ENCODE data around the gene SLC25A4. TPM values are rescaled to one million over a fixed set of nuclear protein-coding genes. Genes with fewer than 3 reads are reported as not detected.

Gene SLC25A4
- total RNA-seq, 3 donors from 2014 or later (not counting 1 experiment from before 2014, with no cell fraction given), result 5.6 to 8.2 (median 7.5) TPM

DNA sequence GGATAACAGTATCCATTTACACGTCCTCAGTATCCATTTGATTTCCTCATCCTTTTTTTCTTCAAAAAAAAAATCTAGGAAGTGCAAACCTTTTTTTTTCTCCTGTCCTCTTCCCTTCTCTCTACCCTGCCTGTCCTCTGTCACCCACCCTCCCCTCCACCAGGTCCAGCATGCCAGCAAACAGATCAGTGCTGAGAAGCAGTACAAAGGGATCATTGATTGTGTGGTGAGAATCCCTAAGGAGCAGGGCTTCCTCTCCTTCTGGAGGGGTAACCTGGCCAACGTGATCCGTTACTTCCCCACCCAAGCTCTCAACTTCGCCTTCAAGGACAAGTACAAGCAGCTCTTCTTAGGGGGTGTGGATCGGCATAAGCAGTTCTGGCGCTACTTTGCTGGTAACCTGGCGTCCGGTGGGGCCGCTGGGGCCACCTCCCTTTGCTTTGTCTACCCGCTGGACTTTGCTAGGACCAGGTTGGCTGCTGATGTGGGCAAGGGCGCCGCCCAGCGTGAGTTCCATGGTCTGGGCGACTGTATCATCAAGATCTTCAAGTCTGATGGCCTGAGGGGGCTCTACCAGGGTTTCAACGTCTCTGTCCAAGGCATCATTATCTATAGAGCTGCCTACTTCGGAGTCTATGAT, 1.7 kb downstream of the SLC25A4 start:
- Histone ChIP-seq H3K9me3 (ENCODE audit: control insufficient read depth, insufficient read depth, low read length) (no peaks in the 10 kb centered on the region), H3K4me3 (ENCODE audit: low read length) (no peak overlapping the region), H3K4me1 (ENCODE audit: control insufficient read depth, insufficient read depth, low read length) (peaks cover 14% of the 10 kb centered on the region), H3K27me3 (ENCODE audit: control insufficient read depth, insufficient read depth, low read length) (no peaks in the 10 kb centered on the region), H3K36me3 (ENCODE audit: control insufficient read depth, insufficient read depth, low read length) (no peaks in the 10 kb centered on the region), H3K27ac (ENCODE audit: low read length) (no peak overlapping the region)
- Mint-ChIP-seq H3K27ac (no peak overlapping the region), H3K9me3 (no peaks in the 10 kb centered on the region), H3K36me3 (no peaks in the 10 kb centered on the region), H3K4me1 (peaks cover 14 to 21% of the 10 kb centered on the region in 2 donors), H3K4me3 (peak overlapping the region; percentile 92), H3K27me3 (ENCODE audit: low read depth in 2 of 2) (peaks cover 4 to 7% of the 10 kb centered on the region in 2 donors)
- TF ChIP-seq, protein P1, sequence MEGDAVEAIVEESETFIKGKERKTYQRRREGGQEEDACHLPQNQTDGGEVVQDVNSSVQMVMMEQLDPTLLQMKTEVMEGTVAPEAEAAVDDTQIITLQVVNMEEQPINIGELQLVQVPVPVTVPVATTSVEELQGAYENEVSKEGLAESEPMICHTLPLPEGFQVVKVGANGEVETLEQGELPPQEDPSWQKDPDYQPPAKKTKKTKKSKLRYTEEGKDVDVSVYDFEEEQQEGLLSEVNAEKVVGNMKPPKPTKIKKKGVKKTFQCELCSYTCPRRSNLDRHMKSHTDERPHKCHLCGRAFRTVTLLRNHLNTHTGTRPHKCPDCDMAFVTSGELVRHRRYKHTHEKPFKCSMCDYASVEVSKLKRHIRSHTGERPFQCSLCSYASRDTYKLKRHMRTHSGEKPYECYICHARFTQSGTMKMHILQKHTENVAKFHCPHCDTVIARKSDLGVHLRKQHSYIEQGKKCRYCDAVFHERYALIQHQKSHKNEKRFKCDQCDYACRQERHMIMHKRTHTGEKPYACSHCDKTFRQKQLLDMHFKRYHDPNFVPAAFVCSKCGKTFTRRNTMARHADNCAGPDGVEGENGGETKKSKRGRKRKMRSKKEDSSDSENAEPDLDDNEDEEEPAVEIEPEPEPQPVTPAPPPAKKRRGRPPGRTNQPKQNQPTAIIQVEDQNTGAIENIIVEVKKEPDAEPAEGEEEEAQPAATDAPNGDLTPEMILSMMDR (IDR thresholded peaks at IDR 0.05), result no peak
- intact Hi-C loops (cut with micrococcal nuclease), result no loop called here
- DNase-seq (no peak), ATAC-seq (no peak)
- WGBS (ENCODE audit: insufficient coverage), result 95% methylated on average over 16 of the region's 16 CpGs

GRCh38 chr4:185145572-185145971, 2.5 kb downstream of the SLC25A4 start:
- Histone ChIP-seq H3K4me3 (ENCODE audit: low read length) (no peak overlapping the region), H3K27me3 (ENCODE audit: control insufficient read depth, insufficient read depth, low read length) (no peaks in the 10 kb centered on the region), H3K36me3 (ENCODE audit: control insufficient read depth, insufficient read depth, low read length) (no peaks in the 10 kb centered on the region), H3K4me1 (ENCODE audit: control insufficient read depth, insufficient read depth, low read length) (peaks cover 14% of the 10 kb centered on the region), H3K9me3 (ENCODE audit: control insufficient read depth, insufficient read depth, low read length) (no peaks in the 10 kb centered on the region), H3K27ac (ENCODE audit: low read length) (no peak overlapping the region)
- H3K4me1 Mint-ChIP-seq, result peaks cover 18 to 21% of the 10 kb centered on the region in 2 donors
- intact Hi-C loops (cut with micrococcal nuclease), result no loop called here
- H3K27ac Mint-ChIP-seq, result no peak overlapping the region
- peaks cover 0 to 3% of the 10 kb centered on the region in 2 donors for H3K27me3 Mint-ChIP-seq (ENCODE audit: low read depth in 2 of 2)
- no peaks in the 10 kb centered on the region for H3K9me3 Mint-ChIP-seq
- TF ChIP-seq, protein P1 (IDR thresholded peaks at IDR 0.05), result no peak
- H3K36me3 Mint-ChIP-seq, result no peaks in the 10 kb centered on the region
- 97% methylated on average over 12 of the region's 13 CpGs for WGBS (ENCODE audit: insufficient coverage)
- no peak for ATAC-seq
- peak overlapping the region; percentile 15 for H3K4me3 Mint-ChIP-seq
- DNase-seq, result no peak

GRCh38 chr4:185149392-185149791, 6.3 kb downstream of the SLC25A4 start:
- H3K9me3 ChIP-seq (ENCODE audit: control insufficient read depth, insufficient read depth, low read length), result no peaks in the 10 kb centered on the region
- Mint-ChIP-seq H3K27me3 (ENCODE audit: low read depth in 2 of 2) (no peaks in the 10 kb centered on the region), H3K4me1 (peaks cover 8 to 9% of the 10 kb centered on the region in 2 donors), H3K36me3 (no peaks in the 10 kb centered on the region), H3K4me3 (no peak overlapping the region), H3K27ac (no peak overlapping the region), H3K9me3 (no peaks in the 10 kb centered on the region)
- peaks cover 8% of the 10 kb centered on the region for H3K36me3 ChIP-seq (ENCODE audit: control insufficient read depth, insufficient read depth, low read length)
- 97% methylated on average over 12 of the region's 12 CpGs for WGBS (ENCODE audit: insufficient coverage)
- H3K27ac ChIP-seq (ENCODE audit: low read length), result no peak overlapping the region
- H3K27me3 ChIP-seq (ENCODE audit: control insufficient read depth, insufficient read depth, low read length), result no peaks in the 10 kb centered on the region
- intact Hi-C loops (cut with micrococcal nuclease), result no loop called here
- TF ChIP-seq, protein P1 (IDR thresholded peaks at IDR 0.05), result no peak
- no peaks in the 10 kb centered on the region for H3K4me1 ChIP-seq (ENCODE audit: control insufficient read depth, insufficient read depth, low read length)
- DNase-seq (no peak), ATAC-seq (no peak)
- no peak overlapping the region for H3K4me3 ChIP-seq (ENCODE audit: low read length)

DNA sequence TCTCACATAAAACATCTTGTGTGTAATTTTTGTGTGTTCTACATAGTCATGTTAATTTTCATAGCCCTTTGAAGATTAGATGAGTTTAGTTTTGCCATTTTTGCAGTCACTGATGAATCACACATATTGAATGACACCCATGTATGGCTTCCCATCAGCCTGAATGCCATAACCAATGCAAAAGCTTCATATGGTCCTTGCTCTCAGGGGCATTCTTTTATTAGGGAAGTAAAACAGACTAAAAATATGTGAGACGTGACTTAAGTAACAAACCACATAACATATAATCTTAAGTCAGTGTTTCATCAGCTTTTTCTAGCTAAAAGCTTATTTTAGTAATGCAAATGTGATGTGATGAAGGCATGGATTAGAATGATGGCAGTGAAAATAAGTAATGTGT, 8.2 kb downstream of the SLC25A4 start:
- H3K36me3 Mint-ChIP-seq, result no peaks in the 10 kb centered on the region
- Histone ChIP-seq H3K4me1 (ENCODE audit: control insufficient read depth, insufficient read depth, low read length) (no peaks in the 10 kb centered on the region), H3K27ac (ENCODE audit: low read length) (no peak overlapping the region), H3K36me3 (ENCODE audit: control insufficient read depth, insufficient read depth, low read length) (peaks cover 8% of the 10 kb centered on the region), H3K27me3 (ENCODE audit: control insufficient read depth, insufficient read depth, low read length) (no peaks in the 10 kb centered on the region), H3K9me3 (ENCODE audit: control insufficient read depth, insufficient read depth, low read length) (no peaks in the 10 kb centered on the region), H3K4me3 (ENCODE audit: low read length) (no peak overlapping the region)
- intact Hi-C loops (cut with micrococcal nuclease), result no loop called here
- H3K9me3 Mint-ChIP-seq, result no peaks in the 10 kb centered on the region
- DNase-seq, result no peak
- no peak for ATAC-seq
- H3K27ac Mint-ChIP-seq, result no peak overlapping the region
- no CpG with 5 or more reads among the region's 1 CpG for WGBS (ENCODE audit: insufficient coverage)
- H3K4me1 Mint-ChIP-seq, result peaks cover 8 to 9% of the 10 kb centered on the region in 2 donors
- TF ChIP-seq, protein P1 (IDR thresholded peaks at IDR 0.05), result no peak
- H3K4me3 Mint-ChIP-seq, result no peak overlapping the region
- H3K27me3 Mint-ChIP-seq (ENCODE audit: low read depth in 2 of 2), result no peaks in the 10 kb centered on the region

All from natural killer cell (primary cell).